Activated T-helper 1 cell treated with anti-CD3 and anti-CD28 coated beads, Interleukin-2, amount 50 U/mL, for 16 hours (primary cell): ENCODE data around the gene MTUS2.

ENCODE experiments used
- DNase-seq, 2 donors: peaks; one replicate each; pipeline ENCODE4 v3.0.0-alpha.2; 2020; ENCODE audit warnings: low read depth in 1 of 2, low spot score in 1 of 2

MTUS2 gene

DNA sequence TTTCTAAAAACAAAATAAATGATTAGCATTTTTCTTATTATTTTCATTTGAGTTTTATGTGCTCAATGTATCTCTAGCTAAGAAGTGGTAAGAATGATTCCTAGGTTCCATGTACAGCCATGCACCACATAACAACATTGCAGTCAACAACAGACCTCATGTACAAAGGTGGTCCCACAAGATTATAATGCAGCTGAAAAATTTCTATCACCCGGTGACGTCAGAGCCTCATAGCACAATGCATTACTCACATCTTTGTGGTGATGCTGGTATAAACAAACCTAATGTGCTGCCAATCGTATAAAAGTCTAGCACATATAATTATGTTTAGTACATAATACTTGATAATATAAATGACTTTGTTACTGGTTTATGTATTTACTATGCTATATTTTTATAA is 654.9 kb downstream of the MTUS2 start:
- DNase-seq = no peak

- no peak for DNase-seq
These were observed 655.9 kb downstream of the MTUS2 start for GRCh38 chr13:29476046-29476445.

DNA sequence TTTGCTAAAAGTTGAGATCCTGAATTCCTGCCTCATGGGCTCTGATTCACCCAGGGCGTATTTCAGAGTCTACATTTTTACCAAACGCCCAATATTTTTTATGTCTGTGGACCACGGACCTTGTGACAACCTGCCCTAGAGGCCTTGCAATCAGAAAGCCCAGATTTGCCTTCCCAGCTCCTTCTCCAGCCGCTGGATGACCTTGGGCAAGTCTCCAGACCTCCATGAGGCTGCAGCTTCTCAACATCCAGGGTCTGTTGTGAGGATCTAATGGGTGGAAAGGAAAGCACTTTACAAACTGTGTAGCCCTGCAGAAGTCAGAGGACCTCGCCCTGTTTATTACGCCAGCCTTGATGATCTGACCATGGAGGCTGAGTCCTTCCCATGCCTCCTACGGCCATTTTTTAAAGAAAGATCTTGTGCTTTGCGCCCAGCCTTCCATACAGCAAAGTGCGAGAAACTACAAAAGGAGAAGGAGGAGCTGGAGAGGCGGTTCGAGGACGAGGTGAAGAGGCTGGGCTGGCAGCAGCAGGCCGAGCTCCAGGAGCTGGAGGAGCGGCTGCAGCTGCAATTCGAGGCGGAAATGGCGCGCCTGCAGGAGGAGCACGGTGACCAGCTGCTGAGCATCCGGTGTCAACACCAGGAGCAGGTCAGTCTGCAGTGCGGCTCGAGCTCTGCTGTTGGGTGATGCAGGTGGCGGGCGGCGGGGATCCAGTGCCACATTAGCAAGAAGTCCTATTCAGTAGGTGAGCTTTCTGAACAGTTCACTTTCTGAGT is 659.8 kb downstream of the MTUS2 start:
- DNase-seq = no peak

GRCh38 chr13:29480893-29481525 is 660.9 kb downstream of the MTUS2 start:
- no peak for DNase-seq

DNA sequence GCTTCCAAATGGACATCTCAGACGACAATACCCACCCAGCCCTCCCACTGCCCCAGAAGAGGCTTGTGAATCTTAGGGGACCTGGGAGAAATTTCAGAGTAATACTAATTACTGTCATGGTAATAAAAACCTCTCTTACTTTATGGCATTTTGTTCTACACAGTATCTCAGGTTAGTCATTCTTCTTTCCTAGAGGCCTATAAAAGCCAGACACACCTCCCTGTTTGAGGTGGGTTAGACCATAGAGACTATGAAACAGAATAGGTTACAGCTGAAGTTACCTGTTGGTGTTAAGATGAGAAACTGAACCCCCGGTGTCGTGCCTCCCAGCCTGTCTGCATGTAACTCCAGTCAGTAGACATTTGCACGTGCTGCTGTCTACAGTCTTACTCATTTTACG is 661.5 kb downstream of the MTUS2 start:
- no peak for DNase-seq

GRCh38 chr13:29482504-29482903 is 662.4 kb downstream of the MTUS2 start:
- DNase-seq = no peak

DNA sequence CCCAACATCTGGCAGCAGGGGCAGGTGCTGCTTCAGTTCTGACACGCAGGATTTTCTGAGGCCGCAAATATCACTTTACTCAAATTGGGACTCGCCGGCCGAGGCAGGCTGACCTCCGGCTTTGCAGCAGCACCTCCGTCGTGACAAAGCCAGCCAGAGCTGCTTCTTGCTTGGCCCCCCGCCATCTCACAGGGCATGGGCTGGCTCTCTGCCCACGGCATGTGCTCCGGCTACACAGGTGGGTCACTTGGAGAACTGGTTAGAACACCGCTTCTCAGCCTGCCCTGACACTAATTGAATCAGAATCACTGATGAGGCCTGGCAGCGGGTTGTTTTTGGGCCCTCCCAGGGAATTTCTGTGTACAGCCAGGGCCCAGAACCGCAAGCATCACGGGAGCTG is 663.1 kb downstream of the MTUS2 start:
- DNase-seq = no peak

DNA sequence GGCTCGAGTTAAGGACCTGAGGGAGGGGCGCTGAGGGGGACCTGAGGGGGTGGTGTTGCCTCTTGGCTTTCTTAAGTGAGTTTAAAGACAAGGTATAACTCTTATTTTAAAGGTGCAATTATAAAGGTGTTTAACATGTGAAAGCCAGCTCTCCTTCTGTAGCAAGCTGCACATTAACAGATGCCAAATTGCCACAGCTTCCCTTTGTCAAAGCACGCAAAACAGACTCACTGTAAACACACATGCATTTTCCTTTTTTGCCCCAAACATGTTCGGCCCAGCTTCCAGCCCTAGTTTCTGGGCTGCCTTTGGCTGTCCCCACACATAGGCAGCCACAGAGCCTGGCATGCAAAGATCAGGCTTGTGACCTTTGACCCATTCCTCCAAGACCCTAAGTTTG is 663.5 kb downstream of the MTUS2 start:
- DNase-seq = no peak

- no peak for DNase-seq
These were observed 664.1 kb downstream of the MTUS2 start for GRCh38 chr13:29484236-29484635.

- DNase-seq = no peak
These were observed 664.7 kb downstream of the MTUS2 start for GRCh38 chr13:29484796-29485195.

DNA sequence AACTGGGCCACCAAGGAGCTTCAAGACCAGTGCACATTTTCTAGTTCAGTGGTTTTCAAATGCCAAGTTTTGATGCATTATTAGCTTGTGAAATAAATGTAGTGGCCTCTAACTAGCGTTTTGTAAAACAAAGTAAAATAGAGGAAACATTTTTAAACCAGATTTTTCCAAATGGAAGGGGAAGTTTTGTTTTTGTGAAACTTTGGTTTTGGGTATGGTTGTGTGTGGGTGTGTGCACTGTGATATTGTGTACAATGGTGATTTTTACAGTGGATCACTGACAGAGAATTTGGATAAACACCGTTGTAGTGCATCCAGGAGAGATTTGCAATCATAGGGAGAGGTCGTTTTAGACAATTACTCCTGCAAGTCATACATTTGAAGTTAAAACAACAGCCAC is 666.4 kb downstream of the MTUS2 start:
- DNase-seq = no peak

DNA sequence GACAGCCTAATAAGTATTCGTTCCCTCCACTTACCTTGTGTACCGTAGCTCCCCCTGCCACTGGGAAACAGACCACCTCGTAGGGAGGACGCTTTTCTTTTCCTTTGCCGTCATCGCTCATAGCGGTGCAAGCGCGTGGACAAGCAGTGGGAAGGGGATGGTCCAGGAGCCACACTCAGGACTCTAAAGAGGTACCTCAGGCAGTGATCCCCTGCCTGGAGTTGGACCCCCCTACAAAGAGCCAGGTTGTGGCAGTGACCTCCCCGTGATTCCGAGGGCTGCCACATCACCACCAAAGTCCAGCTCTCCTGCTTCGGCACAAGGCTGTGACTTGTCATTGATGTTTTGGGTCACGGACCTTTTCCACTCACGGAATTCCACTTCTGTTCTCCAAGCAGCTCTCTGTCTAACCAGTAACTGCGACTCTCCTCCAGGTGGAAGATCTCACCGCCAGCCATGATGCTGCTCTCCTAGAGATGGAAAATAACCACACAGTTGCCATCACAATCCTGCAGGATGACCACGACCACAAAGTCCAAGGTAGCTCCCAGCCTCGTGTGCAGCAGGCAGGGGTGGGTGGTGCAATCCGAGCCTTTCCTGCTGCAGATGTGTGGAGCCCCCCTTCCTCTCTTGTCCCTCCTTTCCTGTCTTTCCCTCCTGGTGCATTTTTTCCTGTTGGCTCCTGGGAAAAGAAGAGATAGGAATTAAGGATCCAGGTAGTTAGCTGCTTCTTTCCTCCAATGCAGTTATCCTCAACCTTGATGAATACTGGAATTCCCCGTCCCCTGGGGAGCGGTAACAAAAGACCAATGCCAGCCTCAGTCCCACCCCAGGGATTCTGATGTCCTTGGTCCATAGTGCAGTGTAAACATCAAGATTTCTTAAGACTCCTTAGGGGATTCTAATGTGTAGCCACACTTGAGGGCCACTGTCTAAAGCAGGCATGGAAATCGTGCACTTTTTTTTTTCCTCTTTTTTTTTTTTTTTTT is 667.6 kb downstream of the MTUS2 start:
- DNase-seq = no peak

- DNase-seq = no peak
These were observed 669.8 kb downstream of the MTUS2 start for GRCh38 chr13:29489650-29490560.

DNA sequence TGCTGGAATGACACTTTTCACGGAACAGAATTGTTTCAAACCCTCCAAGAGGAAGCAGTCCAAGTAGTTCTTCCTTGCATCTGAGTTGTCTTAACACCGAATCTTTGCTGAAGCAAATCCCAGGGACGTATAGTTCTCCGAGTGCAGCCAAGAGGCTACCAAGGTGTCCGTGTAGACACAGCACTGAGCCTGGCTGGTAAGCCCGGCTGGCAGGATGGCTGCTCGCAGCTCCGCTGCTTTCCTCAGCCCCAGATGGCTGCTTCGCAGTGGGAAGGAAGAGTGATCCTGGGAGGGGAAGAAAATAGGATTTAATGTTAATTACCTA is 670.4 kb downstream of the MTUS2 start:
- no peak for DNase-seq

- DNase-seq = no peak
These were observed 671.1 kb downstream of the MTUS2 start for GRCh38 chr13:29491248-29491647.

DNA sequence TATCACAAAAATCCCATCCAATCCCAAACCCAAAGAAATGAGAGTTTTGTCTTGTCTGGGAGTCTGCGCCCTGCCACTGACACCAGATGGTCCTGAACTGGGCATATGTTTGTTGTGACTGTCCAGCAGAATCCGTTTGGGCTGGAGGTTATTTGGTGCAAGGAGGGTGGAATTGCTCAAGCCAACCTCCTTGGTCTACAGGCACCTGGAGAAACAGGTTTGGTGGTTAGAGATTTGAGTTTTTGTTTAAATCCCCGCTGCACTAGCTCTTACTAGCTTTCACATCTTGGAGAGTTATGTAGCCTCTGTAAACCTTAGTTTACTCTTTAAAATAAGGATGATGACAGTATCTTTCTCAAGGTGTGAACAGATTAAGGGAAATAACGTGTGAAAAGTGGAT is 673.7 kb downstream of the MTUS2 start:
- no peak for DNase-seq

DNA sequence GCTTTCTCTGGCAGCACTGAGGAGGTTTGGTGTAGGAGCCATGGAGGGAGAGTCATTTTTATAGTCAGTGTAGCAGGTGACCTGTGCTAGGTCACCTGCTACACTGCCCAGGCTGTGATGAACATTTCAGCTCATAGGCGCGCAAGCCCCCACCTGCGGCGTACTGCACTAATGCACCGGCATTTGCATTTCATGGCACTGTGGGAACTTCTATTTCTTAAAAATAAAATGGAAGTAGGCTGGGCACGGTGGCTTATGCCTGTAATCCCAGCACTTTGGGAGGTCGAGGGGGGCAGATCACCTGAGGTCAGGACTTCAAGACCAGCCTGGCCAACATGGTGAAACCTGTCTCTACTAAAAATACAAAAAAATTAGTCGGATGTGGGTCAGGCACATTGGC is 674.4 kb downstream of the MTUS2 start:
- no peak for DNase-seq

GRCh38 chr13:29496241-29496712 is 676.1 kb downstream of the MTUS2 start:
- no peak for DNase-seq

GRCh38 chr13:29497137-29497654 is 677.1 kb downstream of the MTUS2 start:
- no peak for DNase-seq

- no peak for DNase-seq
These were observed 678.4 kb downstream of the MTUS2 start for GRCh38 chr13:29498426-29499040.
